CD4-positive, alpha-beta T cell treated with Interleukin-6 for 4 hours (primary cell): Measurements from ENCODE around the gene GOLGA5.

Experiments
- DNase-seq: peaks from one replicate; pipeline ENCODE4 v3.0.0-alpha.2; 2020; ENCODE audit warnings: mixed read lengths

GOLGA5 gene

DNA sequence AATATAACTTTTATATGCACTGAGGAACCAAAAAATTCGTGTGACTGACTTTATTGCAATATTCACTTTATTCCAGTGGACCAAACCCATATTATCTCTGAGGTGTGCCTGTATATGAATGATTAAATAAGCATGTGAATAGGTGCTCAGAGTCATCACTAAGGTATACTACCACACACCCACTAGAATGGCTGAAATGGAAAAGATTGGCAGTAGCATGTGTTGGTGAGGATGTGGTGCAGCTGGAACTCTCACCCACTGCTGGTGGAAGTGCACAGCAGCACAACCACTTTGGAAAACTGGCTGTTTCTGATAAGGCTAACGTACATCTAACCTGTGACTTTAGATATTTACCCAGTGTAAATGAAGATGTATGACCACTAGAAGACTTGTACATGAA, 36.8 kb downstream of the GOLGA5 start:
- DNase-seq, result no peak

DNA sequence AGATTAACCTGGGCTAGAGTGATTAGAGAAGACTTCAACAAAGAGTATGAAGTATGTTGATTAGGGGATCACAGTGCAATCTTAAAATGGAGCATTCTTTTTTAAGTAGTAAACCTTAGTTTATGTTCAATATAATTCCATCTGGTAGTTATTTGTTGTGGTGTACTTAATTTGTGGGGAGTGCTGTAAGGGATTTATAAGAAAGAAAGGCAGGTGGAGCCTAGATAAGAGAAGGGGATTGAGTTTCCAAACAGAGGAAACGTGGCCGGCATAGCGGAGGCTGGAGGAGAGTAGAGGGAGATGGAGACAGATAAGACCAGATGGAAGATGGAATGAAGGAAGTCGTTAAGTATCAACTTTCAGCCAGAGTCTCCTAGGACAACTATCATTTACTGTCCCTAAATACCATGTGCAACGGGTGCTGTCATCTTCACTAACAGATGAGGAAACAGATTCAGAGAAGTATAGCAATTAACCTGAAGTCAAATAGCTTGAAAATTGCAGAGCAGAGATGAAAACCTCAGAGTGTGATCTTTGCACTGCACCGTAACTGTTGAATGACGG, 38.1 kb downstream of the GOLGA5 start:
- DNase-seq, result no peak

DNA sequence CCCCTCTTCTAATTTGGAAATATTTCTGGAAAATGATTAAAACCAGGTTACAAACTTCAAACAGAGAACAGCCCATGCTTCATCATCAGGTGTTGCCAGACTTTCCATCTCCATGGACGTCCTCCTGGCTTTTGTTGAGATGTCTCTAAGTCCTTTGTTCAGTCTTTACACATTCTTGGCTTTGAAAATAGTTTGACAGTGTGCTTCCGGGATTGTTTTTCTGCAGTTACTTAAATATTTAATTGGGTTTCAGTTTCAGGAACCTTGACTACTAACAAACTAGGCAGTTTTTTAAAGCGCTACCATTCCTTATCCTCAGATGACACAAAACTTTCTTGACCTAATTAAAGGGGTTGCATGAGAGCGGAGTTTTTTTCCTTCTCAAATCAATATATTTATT, 47.8 kb downstream of the GOLGA5 start:
- no peak for DNase-seq

DNA sequence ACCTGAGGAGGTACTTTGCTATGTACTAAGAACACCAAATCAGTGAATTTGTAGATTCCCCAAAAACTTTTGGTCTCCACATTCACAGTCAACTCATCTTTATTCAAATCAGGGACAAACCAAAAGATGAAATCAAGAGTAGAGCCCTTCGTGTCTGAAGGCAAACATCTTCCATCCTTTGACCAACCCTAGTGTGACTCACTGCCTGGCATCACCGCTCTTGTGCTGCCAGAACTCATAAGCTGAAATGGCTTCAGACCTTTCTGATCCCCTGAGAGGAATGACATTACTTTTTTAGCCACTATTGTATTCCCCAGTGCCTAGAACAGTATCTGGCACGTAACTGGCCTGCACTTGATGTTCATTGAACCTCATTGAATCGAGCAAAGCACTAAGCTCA, 50.1 kb downstream of the GOLGA5 start:
- DNase-seq, result no peak

DNA sequence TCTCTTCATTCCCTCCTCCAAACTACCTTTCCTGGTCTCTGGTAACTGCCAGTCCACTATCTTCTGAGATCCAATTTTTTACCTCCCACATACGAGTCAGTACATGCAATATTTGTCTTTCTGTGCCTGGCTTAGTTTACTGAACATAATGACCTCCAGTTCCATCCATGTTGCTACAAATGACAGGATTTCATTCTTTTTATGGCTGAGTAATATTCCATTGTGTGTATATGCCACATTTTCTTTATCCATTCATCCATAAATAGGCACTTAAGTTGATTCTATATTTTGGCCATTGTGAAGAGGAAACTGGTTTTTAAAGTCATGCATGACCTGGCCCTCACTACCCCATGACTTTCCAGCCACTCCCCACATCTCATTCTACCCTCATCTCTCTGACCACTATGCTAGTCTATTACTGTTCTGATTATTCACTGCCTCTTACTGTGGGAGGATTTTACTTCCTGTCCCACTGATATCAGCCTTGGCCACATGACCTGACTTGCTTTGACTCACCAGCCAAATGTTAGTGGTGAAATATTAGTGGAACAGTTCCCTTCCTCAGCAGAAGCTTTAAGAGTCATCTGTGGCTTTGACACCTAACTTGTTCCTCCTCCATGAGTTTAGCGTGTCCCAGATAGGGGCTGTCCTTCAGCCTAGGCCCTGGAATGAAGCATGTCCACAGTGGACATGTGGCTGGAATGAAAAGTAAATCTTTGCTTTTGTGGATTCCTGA, 52.2 kb downstream of the GOLGA5 start:
- DNase-seq, result no peak

DNA sequence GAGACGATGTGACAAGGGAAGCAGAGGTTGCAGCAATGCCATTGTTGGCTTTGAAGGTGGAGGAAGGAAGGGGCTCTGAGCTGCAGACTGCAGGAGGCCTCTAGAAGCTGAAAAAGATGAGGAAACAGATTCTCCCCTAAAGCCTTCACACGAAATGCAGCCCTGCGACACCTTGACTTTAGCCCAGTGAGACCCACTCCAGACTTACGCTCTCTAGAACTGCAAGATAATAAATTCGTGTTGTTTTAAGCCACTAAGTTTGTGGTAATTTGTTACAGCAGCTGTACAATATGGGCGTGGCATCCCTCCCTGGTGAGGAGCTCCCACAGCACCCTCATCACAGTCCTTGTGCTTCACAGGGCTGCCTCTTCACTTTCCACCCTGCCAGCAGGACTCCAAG, 53.2 kb downstream of the GOLGA5 start:
- peak; percentile 18 for DNase-seq

DNA sequence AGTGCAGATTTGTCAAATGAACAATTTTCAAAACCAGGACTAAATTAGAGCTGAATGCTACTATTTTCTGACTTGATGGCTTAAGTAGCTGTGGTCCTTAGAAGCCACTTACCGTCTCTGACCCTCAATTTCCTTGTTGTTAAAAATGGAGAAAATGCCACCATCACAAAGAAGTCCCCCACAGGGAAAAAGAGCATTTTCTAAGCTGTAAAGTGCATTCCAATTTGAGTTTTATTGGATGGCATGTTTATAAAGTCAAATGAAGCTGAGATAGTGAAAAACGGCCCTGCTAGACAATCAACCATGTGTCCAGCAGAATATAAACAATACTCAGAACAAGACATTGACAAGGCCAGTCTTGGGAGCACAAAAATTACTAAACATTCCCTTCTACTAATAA, 53.6 kb downstream of the GOLGA5 start:
- DNase-seq, result no peak

DNA sequence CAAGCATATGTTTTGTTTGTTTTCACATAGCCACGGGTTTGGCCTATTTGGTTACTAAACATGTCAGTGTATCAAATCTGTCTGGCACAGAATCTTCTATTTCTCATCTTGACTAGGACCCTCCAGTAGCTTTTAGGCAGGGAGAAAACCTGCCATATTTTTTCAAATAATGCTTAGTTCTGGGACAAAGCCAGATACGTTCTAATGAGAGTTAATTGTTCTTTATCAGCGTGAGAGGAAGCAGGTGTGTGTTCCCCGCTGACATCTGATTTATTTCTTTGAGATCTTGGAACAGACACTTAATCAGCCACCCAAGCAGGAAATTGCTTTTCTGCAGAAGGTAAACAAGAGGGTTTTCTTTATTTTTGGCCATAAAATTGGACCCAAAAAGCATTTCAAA, 54.8 kb downstream of the GOLGA5 start:
- no peak for DNase-seq

DNA sequence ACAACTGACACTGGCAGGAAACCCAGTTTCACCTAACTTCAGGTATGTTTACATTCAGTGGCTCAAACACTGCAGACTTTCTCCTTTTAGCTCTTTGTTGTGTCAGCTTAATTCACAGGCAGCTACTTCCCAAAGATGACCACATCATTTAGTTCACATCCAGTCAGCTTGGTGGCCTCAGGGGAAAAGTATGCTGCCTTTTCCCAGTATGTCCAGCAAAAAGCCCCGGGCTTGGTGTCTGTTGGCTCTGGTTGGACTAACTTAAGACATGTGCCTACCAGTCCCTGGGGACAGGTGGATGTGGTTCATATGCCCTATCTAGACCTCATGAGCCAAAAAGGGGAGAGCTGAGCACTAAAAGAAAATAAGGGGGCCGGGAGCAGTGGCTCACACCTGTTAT, 56.4 kb downstream of the GOLGA5 start:
- DNase-seq, result no peak

DNA sequence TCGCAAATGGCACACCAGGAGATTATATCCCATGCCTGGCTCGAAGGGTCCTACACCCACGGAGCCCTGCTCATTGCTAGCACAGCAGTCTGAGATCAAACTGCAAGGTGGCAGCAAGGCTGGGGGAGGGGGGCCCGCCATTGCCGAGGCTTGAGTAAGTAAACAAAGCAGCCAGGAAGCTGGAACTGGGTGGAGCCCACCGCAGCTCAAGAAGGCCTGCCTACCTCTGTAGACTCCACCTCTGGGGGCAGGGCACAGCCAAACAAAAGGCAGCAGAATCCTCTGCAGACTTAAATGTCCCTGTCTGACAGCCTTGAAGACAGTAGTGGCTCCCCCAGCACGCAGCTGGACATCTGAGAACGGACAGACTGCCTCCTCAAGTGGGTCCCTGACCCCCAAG, 59.0 kb downstream of the GOLGA5 start:
- DNase-seq, result peak; percentile 6

DNA sequence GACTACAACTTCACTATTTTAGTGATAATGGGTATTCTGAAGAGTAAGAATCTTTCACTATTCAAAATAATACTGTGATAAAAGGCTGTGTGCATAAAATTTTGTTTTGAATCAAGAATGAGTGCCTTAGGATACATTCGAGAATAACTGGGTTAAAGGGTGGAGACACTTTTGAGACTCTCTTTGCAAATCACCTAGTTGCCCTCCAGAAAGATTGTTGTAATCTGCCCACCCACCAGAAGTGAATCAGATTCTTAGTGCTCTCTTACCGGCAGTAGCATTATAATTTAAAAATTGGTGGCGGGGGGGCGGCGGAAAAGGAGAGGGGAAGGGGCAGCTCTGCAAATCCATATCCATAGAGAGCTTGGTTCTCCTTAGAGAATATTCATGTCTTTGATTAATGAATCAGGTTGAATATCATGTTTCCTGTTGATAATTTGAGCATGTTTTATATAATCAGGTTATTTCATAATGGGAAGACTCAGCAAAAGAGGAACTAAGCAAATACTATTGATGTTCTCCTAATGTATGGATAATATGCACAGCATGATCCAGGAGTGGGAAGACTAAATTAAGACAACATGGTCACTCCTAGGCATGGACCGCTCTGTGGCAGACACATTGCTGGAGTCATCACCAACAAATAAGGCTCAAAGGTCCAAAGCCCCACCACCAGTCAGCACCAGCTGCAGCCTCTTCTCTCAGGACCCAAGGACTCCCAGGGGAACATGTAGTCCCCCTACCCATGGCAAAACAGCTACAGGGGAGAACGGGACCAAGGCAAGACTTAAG, 66.1 kb downstream of the GOLGA5 start:
- DNase-seq, result no peak

DNA sequence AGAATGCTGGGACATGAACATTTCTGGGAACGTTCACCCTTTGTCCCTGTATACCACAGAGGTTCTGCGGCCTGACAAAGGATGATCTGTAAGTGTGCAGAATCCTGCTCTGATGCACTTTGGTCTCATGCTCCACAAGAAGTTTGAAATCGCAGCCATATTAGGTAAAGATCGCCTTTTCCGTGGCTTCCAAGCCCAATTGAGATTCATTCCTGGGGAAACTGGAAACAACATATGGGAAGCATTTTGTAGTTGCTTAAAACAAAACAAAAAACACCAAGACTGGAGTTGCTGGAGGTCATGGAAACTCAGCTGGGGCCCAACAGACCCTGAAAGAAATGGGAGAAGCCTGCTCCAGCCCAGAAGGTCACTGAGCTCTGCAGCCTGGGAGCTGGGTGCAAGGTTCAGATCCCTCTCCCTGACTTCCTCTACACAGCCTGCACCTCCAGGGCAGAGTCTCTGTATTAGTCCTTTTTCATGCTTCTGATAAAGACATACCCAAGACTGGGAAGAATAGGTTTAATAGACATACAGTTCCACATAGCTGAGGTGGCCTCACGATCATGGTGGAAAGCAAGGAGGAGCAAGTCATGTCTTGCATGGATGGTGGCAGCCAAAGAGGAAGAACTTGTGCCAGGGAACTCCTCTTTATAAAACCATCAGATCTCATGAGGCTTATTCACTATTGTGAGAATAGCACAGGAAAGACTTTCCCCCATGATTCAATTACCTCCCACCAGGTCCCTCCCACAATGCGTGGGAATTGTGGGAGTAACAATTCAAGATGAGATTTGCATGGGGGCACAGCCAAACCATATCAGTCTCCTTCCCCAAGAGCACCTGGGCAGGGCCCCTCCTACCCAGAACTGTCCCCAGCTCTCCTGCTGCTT, 68.0 kb downstream of the GOLGA5 start:
- no peak for DNase-seq

DNA sequence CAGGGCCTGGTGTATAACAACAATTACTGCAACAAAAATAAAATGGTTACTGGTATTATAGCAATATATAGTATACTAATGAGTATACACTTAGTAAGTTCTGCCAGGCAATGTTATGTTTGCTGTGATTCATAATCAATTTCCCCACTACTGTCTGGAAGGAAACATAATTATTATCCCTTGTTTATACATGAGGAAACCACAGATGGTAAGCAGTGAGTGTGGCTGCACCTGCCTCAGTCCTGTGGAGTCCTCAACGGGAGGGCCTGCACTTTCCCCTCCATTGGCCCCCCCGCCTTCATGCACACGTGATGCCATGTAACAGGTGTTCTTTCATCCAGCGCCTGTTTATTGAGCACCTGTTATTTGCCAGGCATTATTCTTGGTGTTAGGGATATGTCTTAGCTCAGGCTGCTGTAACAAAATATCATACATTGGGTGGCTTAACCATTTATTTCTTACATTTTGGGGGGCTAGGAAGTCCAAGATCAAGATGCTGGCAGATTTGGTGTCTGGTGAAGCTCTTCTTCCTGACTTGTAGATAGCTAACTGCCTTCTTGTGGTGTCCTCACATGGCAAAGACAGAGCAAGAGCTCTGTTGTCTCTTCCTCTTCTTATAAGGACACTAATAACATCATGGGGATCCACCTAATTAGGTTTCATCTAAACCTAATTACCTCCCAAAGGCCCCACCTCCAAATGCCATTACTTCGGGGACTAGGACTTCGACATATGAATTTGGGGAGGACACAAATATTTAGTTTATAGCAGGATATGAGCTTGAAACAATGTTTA, 69.4 kb downstream of the GOLGA5 start:
- no peak for DNase-seq

DNA sequence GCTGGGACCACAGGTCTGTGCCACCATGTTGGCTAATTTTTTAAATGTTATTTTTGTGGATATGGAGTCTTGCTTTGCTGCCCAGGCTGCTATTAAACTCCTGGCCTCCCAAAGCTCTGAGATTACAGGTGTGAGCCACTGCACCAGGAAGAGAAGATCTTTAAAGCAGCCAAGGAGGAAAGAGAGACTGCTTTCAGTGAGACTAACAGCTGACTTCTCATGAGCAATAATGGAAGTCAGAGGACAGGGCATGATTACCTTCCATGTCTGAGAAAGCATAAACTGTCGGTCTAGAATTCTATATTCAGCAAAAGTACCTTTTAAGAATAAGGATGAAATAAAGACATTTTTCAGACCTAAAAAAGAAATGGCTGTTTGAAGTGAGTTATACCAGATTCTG, 71.6 kb downstream of the GOLGA5 start:
- no peak for DNase-seq

DNA sequence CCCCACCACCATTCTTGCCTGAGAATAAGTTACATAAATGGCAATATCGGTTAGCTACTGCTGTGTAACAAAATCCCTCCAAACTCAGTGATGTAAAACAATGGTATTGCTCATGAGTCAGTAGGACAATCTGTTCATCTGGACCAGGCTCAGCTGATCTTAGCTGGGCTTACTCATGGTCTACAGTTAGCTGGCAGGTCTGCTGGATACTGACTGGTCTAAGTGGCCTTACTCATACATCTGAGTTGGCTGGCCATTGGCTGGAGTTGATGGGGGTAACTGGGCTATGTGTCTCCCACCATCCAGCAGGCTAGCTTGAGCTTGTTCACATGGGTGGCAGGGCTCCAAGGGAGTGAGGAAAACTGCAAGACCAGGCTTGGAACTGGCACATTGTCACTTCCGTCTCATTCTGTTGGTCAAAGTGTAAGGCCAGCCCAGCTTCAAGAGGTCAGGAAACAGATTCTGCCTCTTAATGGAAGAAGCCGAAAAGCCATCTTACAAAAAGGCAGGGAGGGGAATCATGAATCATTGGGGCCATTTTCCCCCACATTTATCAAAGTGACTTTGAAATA, 72.2 kb downstream of the GOLGA5 start:
- DNase-seq, result no peak

DNA sequence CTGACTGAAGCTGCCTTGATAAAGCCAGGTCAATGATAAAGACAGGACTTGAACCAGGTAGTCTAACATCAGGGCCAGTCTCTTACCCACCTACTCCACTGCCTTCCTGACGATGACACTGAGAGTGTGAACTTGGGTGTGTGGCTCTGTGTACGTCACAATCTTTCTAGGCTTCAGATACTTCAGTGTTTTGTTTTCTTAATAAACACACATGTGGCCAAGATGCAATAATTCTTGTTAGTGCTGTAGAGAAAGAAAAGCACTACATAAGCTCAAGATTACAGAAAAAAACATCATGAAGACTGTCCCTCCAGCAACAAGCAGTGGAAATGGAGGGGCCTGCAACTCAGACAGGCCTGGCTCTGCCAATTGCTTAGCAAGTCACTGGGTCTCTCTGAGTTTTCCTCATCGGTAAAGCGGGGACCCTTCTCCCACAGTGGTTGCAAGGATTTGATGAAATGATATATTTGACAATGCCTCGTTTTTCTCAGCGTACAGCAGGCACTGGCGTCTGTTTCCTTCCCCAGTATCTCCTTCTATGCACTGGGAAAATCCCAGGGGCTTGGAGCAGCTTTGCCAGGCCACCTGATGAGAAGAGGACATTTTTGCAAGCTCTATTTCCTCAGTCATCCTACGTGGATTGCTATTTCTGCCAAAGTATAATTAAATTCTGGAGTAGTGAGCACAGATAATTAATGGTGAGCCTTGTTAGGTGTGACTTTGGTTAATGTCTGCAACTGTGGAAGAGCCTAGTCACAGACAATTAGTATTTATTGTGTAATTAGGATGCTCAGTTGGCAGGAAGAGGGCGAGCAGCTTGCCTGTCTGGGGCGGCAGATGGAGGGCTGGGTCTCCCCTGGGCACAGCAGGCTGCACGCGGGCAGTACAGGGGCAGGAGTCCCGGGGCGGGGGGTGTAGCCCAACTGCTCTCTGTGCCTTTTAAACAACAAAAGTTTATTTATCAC, 73.1 kb downstream of the GOLGA5 start:
- no peak for DNase-seq

DNA sequence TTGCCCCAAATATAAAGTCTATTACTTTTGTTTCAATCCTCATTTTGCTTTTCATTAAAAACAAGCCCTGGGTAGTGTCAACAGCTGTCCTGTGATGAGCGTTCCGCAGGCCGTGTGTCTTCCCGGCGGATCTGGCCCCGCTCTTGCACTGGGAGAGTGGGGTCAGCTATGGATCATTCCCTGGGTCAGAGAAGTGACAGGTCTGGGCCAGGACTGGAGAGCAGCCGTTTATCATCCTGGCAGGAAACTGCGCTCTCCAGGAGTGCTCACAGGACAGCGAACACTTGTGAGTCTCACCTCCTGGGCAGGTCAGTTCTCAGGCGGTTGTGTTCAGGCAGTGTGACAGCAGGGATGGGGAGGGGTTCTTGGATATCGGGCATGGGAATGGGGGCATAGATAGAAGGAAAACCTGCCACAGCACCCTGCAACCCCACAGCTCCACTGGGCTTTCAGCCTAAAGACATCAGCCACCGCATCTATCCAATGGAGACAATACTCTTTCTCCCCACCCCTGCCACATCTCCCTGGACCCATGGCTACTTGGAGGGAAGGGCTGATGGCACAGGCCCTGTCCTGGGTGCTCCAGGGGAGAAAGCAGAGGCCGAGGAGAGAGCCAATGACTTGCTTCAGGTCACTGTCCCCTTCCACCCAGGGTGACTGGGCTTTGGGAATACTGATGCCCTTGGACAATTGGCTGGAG, 81.0 kb downstream of the GOLGA5 start:
- no peak for DNase-seq

DNA sequence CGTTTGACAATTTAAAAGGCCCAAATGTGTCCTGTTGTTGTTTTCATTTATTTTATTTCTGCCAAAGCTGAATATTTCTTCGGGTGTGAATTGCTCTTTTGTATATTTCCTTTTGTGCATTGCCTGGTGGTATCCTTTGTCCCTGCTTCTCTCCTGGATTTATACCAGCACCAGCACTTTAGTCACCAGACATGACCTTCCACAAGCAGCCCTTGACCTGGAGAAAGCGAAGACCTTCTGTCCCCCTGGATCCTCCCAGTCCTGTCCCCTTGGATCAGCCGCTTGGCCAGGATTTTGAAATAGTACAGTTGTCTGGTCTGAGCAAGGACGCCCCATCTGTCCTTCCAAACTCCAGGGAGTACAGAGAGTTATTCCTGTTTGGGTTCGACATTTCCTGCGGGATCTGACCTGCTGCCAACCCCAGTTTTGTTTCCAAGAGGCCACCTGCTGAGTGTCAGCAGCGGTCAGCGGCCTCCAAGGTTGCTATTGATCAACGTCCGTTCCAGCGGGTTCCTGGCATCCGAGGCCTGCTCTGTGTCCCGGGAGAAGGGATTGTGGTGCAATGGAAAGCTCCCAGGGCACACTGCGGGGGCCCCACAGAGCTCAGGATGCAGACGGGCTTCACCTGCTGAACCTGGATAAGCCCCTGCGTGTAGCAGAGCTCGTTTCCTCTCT, 83.8 kb downstream of the GOLGA5 start:
- no peak for DNase-seq

DNA sequence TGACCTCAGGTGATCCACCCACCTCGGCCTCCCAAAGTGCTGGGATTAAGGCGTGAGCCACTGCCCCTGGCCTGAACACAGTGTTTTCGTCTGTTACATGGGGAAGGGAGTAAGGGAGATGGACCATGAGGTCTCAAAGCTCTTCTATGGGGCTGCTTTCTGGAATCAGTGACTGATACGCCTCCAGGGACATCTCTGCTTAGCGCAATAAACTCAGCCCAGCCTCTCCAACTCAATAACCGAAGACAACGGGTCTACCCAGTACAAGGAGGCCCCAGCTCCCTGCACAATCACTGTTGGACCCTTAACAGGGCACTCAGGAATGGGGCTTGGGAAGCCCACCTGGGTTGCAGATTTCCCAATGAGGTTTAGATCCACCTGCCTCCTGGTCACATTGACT, 86.2 kb downstream of the GOLGA5 start:
- no peak for DNase-seq

DNA sequence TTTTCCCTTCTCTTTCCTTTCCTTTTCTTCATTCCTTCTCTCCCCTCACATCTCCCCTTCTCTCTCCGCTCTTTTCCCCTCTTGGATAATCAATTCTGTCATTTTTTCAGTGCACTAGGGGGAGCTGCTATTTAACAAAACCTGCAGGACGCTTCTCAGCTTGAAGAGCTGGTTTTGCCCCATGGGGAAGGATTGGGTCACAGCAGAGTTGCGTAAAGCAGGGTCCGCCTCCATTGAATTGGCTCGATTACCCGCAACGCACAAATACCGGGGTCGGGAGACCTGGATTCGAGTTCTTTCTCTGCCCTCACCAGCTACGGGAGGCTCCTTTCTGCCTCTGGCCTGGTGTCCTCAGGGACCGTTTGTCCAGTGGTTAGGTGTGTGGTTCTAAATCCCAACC, 86.7 kb downstream of the GOLGA5 start:
- DNase-seq, result no peak
